Stimulated activated CD4-positive, alpha-beta T cell treated with anti-CD3 and anti-CD28 coated beads, Interleukin-1b, Interleukin-23, amount 100 ng/mL, for 1 hour (primary cell): ENCODE data around the gene CACNA1D.

Source experiments
- DNase-seq, 2 donors: peaks; one replicate each; pipeline ENCODE4 v3.0.0-alpha.2; 2020; ENCODE audit warnings: low read depth in 2 of 2

CACNA1D gene

GRCh38 chr3:53845103-53845880 lies 350.9 kb downstream of the CACNA1D start:
- DNase-seq = no peak

- no peak for DNase-seq
These were observed 351.4 kb downstream of the CACNA1D start for GRCh38 chr3:53845881-53846133.

- no peak for DNase-seq
These were observed 351.9 kb downstream of the CACNA1D start, which contains the start of the genes CHDH and IL17RB for GRCh38 chr3:53846134-53846850. Gene CHDH, minus strand, starts transcription at chr3:53846419. Its CDS starts 22,411 bp downstream, at chr3:53824008. Gene IL17RB, plus strand, starts transcription at chr3:53846568. Its CDS starts 21 bp downstream, at chr3:53846589.

GRCh38 chr3:53846851-53847155 lies 352.4 kb downstream of the CACNA1D start:
- DNase-seq = no peak

- no peak for DNase-seq
These were observed 355.5 kb downstream of the CACNA1D start for GRCh38 chr3:53849916-53850315.

GRCh38 chr3:53850895-53851294 lies 356.5 kb downstream of the CACNA1D start:
- no peak for DNase-seq

- DNase-seq = no peak
These were observed 362.6 kb downstream of the CACNA1D start for GRCh38 chr3:53856964-53857363.

- no peak for DNase-seq
These were observed 363.8 kb downstream of the CACNA1D start for GRCh38 chr3:53858096-53858741.

- no peak for DNase-seq
These were observed 364.8 kb downstream of the CACNA1D start for GRCh38 chr3:53859178-53859577.

- DNase-seq = no peak
These were observed 365.8 kb downstream of the CACNA1D start for GRCh38 chr3:53860196-53860595.

GRCh38 chr3:53862241-53862640 lies 367.8 kb downstream of the CACNA1D start:
- DNase-seq = no peak

GRCh38 chr3:53863145-53863544 lies 368.7 kb downstream of the CACNA1D start:
- DNase-seq = no peak
